Panc1 (cell line): Measurements from ENCODE around the gene CEP164.

Experiments
- POLR2AphosphoS5 ChIP-seq: IDR thresholded peaks from 2 replicates; pipeline ENCODE4 v1.6.1; 2012; ENCODE audit warnings: mild to moderate bottlenecking, low read depth, low read length, moderate library complexity
- REST ChIP-seq, 2 experiments: IDR thresholded peaks; 2 replicates each; pipeline ENCODE4 v1.6.1; 2011 to 2012; ENCODE audit warnings: low read depth in 2 of 2, control low read depth in 1 of 2, low read length in 1 of 2, mild to moderate bottlenecking in 1 of 2, moderate library complexity in 1 of 2; ENCODE audit not compliant: insufficient read depth in 1 of 2
- SIN3A ChIP-seq: IDR thresholded peaks from 2 replicates; pipeline ENCODE4 v1.6.1; 2012; ENCODE audit warnings: low read depth, mild to moderate bottlenecking, low read length, moderate library complexity, borderline replicate concordance; ENCODE audit not compliant: insufficient read depth
- TF ChIP-seq, protein P1 (sequence below): fragments of 450-650 bp; IDR thresholded peaks from 2 replicates; pipeline ENCODE4 v1.5.1; 2017; ENCODE audit warnings: mild to moderate bottlenecking

DNA sequence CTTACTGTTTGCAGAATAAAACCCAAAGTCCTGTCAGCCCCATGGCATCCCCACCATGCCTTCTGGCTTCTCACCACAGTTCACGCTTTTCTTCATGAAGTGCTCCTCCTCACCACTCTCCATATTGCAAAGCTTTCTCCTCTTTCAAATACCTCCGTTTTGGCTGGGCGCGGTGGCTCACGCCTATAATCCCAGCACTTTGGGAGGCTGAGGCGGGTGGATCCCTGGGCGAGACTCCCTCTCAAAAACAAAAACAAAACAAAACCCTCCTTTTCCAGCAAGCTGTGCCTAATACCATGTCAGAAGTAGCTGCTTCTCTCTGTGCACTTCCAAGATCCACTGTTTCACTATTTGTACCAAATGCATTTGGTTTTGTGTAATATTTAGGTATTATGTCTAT lies 18.3 kb upstream of the CEP164 start:
- TF ChIP-seq, protein P1, sequence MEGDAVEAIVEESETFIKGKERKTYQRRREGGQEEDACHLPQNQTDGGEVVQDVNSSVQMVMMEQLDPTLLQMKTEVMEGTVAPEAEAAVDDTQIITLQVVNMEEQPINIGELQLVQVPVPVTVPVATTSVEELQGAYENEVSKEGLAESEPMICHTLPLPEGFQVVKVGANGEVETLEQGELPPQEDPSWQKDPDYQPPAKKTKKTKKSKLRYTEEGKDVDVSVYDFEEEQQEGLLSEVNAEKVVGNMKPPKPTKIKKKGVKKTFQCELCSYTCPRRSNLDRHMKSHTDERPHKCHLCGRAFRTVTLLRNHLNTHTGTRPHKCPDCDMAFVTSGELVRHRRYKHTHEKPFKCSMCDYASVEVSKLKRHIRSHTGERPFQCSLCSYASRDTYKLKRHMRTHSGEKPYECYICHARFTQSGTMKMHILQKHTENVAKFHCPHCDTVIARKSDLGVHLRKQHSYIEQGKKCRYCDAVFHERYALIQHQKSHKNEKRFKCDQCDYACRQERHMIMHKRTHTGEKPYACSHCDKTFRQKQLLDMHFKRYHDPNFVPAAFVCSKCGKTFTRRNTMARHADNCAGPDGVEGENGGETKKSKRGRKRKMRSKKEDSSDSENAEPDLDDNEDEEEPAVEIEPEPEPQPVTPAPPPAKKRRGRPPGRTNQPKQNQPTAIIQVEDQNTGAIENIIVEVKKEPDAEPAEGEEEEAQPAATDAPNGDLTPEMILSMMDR: no peak
- TF ChIP-seq REST (IDR thresholded peaks at IDR 0.05; ENCODE audit: insufficient read depth in 1 of 2, low read depth in 2 of 2, low read length in 1 of 2) (no peak), POLR2AphosphoS5 (no peak), SIN3A (no peak)
